SK-MEL-5 (cell line): ENCODE measurements around the gene RBM15B. TPM values are rescaled to one million over a fixed set of nuclear protein-coding genes. Genes with fewer than 3 reads are reported as not detected.

Experiments used
- DNase-seq: peaks from one replicate; pipeline ENCODE4 v3.0.0-alpha.2; 2016; ENCODE audit warnings: low read depth, low spot score
- in situ Hi-C: cut with HindIII; loops from 2 replicates; pipeline ENCODE4 v1.10.0; 2016; ENCODE audit warnings: low sequenced_read_pairs, high pct_unique_total_duplicates, low pct_unique_long_range_greater_than_20kb
- total RNA-seq: library from RNA; depleted of rRNA; stranded (reverse); fragments of >200 nt; shearing (Covaris generic); gene quantifications from 2 replicates; pipeline ENCODE4 v1.2.3, GENCODE V29; 2014; rRNA removed

Gene RBM15B
- total RNA-seq, 1 experiment from 2014 or later, result 19.3 TPM

GRCh38 chr3:51403675-51404074 is 12.6 kb downstream of the RBM15B start:
- in situ Hi-C loops, result no loop called here
- DNase-seq, result no peak

GRCh38 chr3:51408021-51408420 is 16.9 kb downstream of the RBM15B start:
- in situ Hi-C loops, result no loop called here
- no peak for DNase-seq

- in situ Hi-C loops, result no loop called here
- no peak for DNase-seq
These were observed 17.7 kb downstream of the RBM15B start for GRCh38 chr3:51408813-51409212.

- no peak for DNase-seq
- in situ Hi-C loops, result no loop called here
These were observed 31.1 kb downstream of the RBM15B start for GRCh38 chr3:51422211-51422610.

GRCh38 chr3:51426921-51427320 is 35.8 kb downstream of the RBM15B start:
- no peak for DNase-seq

GRCh38 chr3:51429138-51429537 is 38.1 kb downstream of the RBM15B start:
- no peak for DNase-seq
- in situ Hi-C loops, result no loop called here

More at GRCh38 chr3:51426921-51427320, 35.8 kb downstream of the RBM15B start:
- in situ Hi-C loops, result no loop called here

- no peak for DNase-seq
- in situ Hi-C loops, result no loop called here
These were observed 43.0 kb downstream of the RBM15B start for GRCh38 chr3:51434110-51434509.

- peak; percentile 80 for DNase-seq
- in situ Hi-C loops, result no loop called here
These were observed 43.8 kb downstream of the RBM15B start for GRCh38 chr3:51434746-51435327.

GRCh38 chr3:51436998-51437639 is 46.0 kb downstream of the RBM15B start:
- in situ Hi-C loops, result no loop called here
- DNase-seq, result no peak

GRCh38 chr3:51441282-51442030 is 50.4 kb downstream of the RBM15B start:
- in situ Hi-C loops, result no loop called here
- DNase-seq, result no peak

GRCh38 chr3:51445544-51446280 is 54.6 kb downstream of the RBM15B start:
- in situ Hi-C loops, result no loop called here

More at GRCh38 chr3:51445544-51446280, 54.6 kb downstream of the RBM15B start:
- DNase-seq, result no peak

Other genes with a start within 250 kb of the RBM15B start
- 238 and 252 TPM in 2 replicates for gene MANF, start 6.0 kb upstream of the RBM15B start, total RNA-seq
- gene DCAF1, start 108.7 kb downstream of the RBM15B start, total RNA-seq, result 19.2 and 24.0 TPM in 2 replicates
- gene RAD54L2, start 147.4 kb downstream of the RBM15B start, total RNA-seq, result 11.6 and 16.5 TPM in 2 replicates